ENCODE data around the gene PIGN.

GRCh38 chr18:62089174-62089573 lies 97.7 kb downstream of the PIGN start:
- TF ChIP-seq CTCF (IDR thresholded peaks at IDR 0.05) (no peak), POLR2A (IDR thresholded peaks at IDR 0.05) (no peak)

Measured in esophagus squamous epithelium (tissue), 4 donors.